DND-41 (cell line): ENCODE results near the gene IGF2BP3.
A peak's percentile ranks its signal among the peaks of the same experiment; 100 is the strongest.

ENCODE experiments used
- ATAC-seq: fragments of 200-7000 bp; cut with Tn5 transposase; 3 replicates; pipeline ENCODE4 v1.9.1; 2021; ENCODE audit warnings: low read depth; ENCODE audit not compliant: insufficient read depth
- DNase-seq: peaks from one replicate; pipeline ENCODE4 v3.0.0-alpha.2; 2020
- H2AFZ ChIP-seq: 2 replicates; pipeline ENCODE4 v1.6.0; 2012; ENCODE audit warnings: low read depth, low read length
- H3K27ac ChIP-seq: 2 replicates; pipeline ENCODE4 v1.5.1; 2012; ENCODE audit warnings: low read length, inconsistent platforms
- H3K27me3 ChIP-seq: fragments of 200-600 bp; sonication (generic); 2 replicates; pipeline ENCODE4 v1.6.0; 2012; ENCODE audit warnings: low read length, mild to moderate bottlenecking, inconsistent platforms; ENCODE audit not compliant: insufficient read depth, poor library complexity
- H3K36me3 ChIP-seq: 2 replicates; pipeline ENCODE4 v1.5.1; 2012; ENCODE audit warnings: low read length, inconsistent platforms; ENCODE audit not compliant: insufficient read depth
- H3K4me1 ChIP-seq: 2 replicates; pipeline ENCODE4 v1.5.1; 2012; ENCODE audit warnings: mild to moderate bottlenecking, low read length; ENCODE audit not compliant: insufficient read depth
- H3K4me2 ChIP-seq: 2 replicates; pipeline ENCODE4 v1.6.0; 2012; ENCODE audit warnings: mild to moderate bottlenecking, moderate library complexity, low read length, inconsistent platforms; ENCODE audit not compliant: insufficient read depth
- H3K4me3 ChIP-seq, 2 experiments: fragments of 200-600 bp in 1 of 2; shearing (Covaris generic) in 1 of 2; 2 replicates each; pipeline ENCODE4 v1.5.1; 2012 to 2016; ENCODE audit warnings: inconsistent platforms in 2 of 2, low read length in 2 of 2, mild to moderate bottlenecking in 2 of 2, low read depth in 1 of 2, moderate library complexity in 1 of 2
- H3K79me2 ChIP-seq: 2 replicates; pipeline ENCODE4 v1.6.0; 2012; ENCODE audit warnings: low read length, inconsistent platforms; ENCODE audit not compliant: insufficient read depth
- H3K9ac ChIP-seq: 2 replicates; pipeline ENCODE4 v1.6.0; 2012; ENCODE audit warnings: low read depth, mild to moderate bottlenecking, inconsistent platforms, low read length, moderate library complexity
- H3K9me3 ChIP-seq: 2 replicates; pipeline ENCODE4 v1.5.1; 2012; ENCODE audit warnings: low read length, moderate library complexity, mild to moderate bottlenecking, inconsistent platforms; ENCODE audit not compliant: insufficient read depth, severe bottlenecking
- H4K20me1 ChIP-seq: 2 replicates; pipeline ENCODE4 v1.6.0; 2012; ENCODE audit warnings: low read length; ENCODE audit not compliant: insufficient read depth
- EZH2 ChIP-seq: IDR thresholded peaks from 3 replicates; pipeline ENCODE4 v1.6.1; 2012; ENCODE audit warnings: borderline replicate concordance, low read depth, mild to moderate bottlenecking, moderate library complexity, low read length, inconsistent platforms; ENCODE audit not compliant: severe bottlenecking
- TF ChIP-seq, protein P1 (sequence below): IDR thresholded peaks from 2 replicates; pipeline ENCODE4 v1.5.1; 2012; ENCODE audit warnings: borderline replicate concordance, low read length, moderate library complexity, mild to moderate bottlenecking; ENCODE audit not compliant: poor library complexity, severe bottlenecking; ENCODE audit errors: extremely low read depth

Gene IGF2BP3

DNA sequence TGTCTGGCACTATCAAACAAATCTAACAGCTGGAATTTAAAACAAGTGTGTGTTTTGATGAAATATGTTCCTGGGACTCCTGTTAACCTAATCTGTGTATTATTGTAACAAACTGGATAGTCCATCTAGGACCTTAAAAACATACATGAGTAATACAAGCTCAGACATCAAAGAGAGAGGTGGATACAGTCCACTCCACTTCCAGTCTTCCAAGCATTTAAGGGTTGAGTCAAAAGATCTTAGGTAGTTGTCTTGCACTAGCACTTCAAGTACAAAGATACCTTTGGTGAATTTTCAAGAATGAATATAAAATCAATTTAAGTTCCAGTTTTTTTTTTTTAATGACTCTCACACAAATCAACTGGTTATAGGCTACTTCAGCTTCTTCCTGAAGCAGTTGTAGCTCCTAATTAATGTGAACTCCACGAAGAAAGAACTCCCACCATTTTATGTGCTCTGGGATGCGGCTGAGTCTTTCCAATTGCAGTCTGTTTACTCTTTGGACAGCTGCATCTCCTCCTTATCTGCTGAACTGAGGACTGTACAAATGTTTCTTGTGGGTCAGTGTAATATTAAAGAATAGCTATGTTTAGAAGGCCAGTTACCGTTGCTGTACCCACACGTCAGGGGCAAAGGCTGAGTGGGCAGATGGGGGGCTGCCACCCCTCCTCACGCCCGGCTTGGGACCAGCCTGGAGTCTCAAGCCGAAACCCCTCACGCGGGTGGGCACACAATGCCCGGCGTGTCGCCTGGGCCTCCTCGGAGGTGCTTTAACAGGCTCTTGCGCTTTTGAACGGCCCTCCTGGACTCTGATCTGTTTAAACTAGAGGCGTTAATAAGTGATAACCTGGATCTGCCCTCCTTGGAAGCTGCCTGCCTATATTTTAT lies 2.9 kb upstream of the IGF2BP3 start:
- Histone ChIP-seq H4K20me1 (no peaks in the 10 kb centered on the region), H3K27me3 (peaks cover 10% of the 10 kb centered on the region), H3K9ac (no peak overlapping the region), H3K27ac (no peak overlapping the region), H3K4me3 (no peak overlapping the region), H3K9me3 (no peaks in the 10 kb centered on the region), H3K4me2 (no peak overlapping the region), H3K79me2 (no peaks in the 10 kb centered on the region), H3K4me1 (peaks cover 18% of the 10 kb centered on the region), H2AFZ (no peak overlapping the region), H3K36me3 (no peaks in the 10 kb centered on the region)
- DNase-seq (no peak), ATAC-seq (no peak)
- no peak for TF ChIP-seq EZH2
- TF ChIP-seq, protein P1, sequence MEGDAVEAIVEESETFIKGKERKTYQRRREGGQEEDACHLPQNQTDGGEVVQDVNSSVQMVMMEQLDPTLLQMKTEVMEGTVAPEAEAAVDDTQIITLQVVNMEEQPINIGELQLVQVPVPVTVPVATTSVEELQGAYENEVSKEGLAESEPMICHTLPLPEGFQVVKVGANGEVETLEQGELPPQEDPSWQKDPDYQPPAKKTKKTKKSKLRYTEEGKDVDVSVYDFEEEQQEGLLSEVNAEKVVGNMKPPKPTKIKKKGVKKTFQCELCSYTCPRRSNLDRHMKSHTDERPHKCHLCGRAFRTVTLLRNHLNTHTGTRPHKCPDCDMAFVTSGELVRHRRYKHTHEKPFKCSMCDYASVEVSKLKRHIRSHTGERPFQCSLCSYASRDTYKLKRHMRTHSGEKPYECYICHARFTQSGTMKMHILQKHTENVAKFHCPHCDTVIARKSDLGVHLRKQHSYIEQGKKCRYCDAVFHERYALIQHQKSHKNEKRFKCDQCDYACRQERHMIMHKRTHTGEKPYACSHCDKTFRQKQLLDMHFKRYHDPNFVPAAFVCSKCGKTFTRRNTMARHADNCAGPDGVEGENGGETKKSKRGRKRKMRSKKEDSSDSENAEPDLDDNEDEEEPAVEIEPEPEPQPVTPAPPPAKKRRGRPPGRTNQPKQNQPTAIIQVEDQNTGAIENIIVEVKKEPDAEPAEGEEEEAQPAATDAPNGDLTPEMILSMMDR: no peak

DNA sequence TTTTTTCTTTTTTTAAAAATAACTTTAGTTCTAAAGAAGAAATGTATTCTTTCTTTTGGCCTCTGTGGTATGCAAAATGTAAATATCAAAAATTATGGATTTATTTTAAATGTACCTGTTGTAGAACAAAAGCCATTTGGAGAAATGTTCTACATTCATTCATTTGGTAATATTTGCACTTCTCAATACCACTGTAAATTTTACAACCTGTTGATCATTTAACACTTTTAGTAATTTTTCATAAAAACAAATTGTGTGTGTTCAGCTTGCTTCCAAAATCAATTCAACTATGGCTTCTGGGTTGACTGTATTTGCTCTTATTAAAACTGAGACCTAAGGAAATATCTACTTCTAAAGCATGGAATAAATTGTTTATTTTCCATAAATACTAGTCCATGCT lies 2.3 kb upstream of the IGF2BP3 start:
- Histone ChIP-seq H2AFZ (no peak overlapping the region), H3K27ac (no peak overlapping the region), H3K79me2 (no peaks in the 10 kb centered on the region), H3K9ac (no peak overlapping the region), H3K4me1 (peaks cover 18% of the 10 kb centered on the region), H3K9me3 (no peaks in the 10 kb centered on the region), H3K4me3 (no peak overlapping the region), H3K4me2 (no peak overlapping the region), H3K36me3 (no peaks in the 10 kb centered on the region), H4K20me1 (no peaks in the 10 kb centered on the region), H3K27me3 (peaks cover 10% of the 10 kb centered on the region)
- DNase-seq (no peak), ATAC-seq (no peak)
- TF ChIP-seq, protein P1: no peak
- TF ChIP-seq EZH2: no peak

DNA sequence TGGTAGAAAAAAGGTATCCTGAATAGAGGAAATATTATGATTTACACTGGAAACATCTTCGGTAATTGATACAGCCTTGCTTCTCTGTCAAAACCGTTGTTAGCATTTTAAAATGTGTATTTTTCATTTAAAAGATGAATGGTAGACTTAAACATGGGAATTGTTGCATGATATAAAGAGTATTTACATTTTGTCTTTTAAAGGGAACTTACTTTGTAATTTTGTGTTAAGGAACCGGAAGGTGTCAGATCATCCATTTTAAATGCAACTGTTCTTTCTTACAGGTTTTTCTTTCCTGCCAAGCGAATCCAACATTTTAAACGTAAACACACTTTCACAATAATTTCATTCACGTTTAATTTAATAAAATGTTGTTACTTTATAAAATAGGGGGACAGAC lies 1.8 kb upstream of the IGF2BP3 start:
- Histone ChIP-seq H2AFZ (no peak overlapping the region), H3K4me1 (peaks cover 18% of the 10 kb centered on the region), H3K27ac (no peak overlapping the region)

More for the DNA sequence above, 1.8 kb upstream of the IGF2BP3 start:
- H3K9ac ChIP-seq: no peak overlapping the region
- DNase-seq (no peak), ATAC-seq (no peak)
- H3K79me2 ChIP-seq: no peaks in the 10 kb centered on the region
- peaks cover 9% of the 10 kb centered on the region for H3K27me3 ChIP-seq
- peak overlapping the region; percentile 92; the same call in 1 of the 2 replicates for H3K4me2 ChIP-seq
- TF ChIP-seq, protein P1: no peak
- TF ChIP-seq EZH2: no peak
- no peak overlapping the region for H3K4me3 ChIP-seq
- no peaks in the 10 kb centered on the region for H3K36me3 ChIP-seq
- no peaks in the 10 kb centered on the region for H4K20me1 ChIP-seq
- no peaks in the 10 kb centered on the region for H3K9me3 ChIP-seq
